Osteocyte (in vitro differentiated cells): ENCODE measurements around the gene HSD17B2. TPM values are rescaled to one million over a fixed set of nuclear protein-coding genes. Genes with fewer than 3 reads are reported as not detected.

Source experiments
- DNase-seq: peaks from one replicate; pipeline ENCODE4 v3.0.0; 2021; ENCODE audit warnings: mixed read lengths; ENCODE audit not compliant: unreplicated experiment; ENCODE audit errors: extremely low spot score
- H3K27ac Mint-ChIP-seq: one replicate; pipeline ENCODE4 v1.8.0; 2021; ENCODE audit warnings: mild to moderate bottlenecking, mixed read lengths; ENCODE audit not compliant: unreplicated experiment
- H3K27me3 Mint-ChIP-seq: one replicate; pipeline ENCODE4 v1.8.0; 2021; ENCODE audit warnings: mixed read lengths; ENCODE audit not compliant: unreplicated experiment
- H3K36me3 Mint-ChIP-seq: one replicate; pipeline ENCODE4 v1.8.0; 2021; ENCODE audit warnings: mixed read lengths; ENCODE audit not compliant: unreplicated experiment
- H3K4me1 Mint-ChIP-seq: one replicate; pipeline ENCODE4 v1.8.0; 2021; ENCODE audit warnings: mixed read lengths; ENCODE audit not compliant: unreplicated experiment
- H3K4me3 Mint-ChIP-seq: one replicate; pipeline ENCODE4 v1.8.0; 2021; ENCODE audit warnings: mild to moderate bottlenecking, moderate library complexity, mixed read lengths; ENCODE audit not compliant: unreplicated experiment
- H3K9me3 Mint-ChIP-seq: one replicate; pipeline ENCODE4 v1.8.0; 2021; ENCODE audit warnings: mixed read lengths; ENCODE audit not compliant: unreplicated experiment
- total RNA-seq: library from RNA; stranded (reverse); gene quantifications from 2 replicates; pipeline ENCODE4 v1.2.1, GENCODE V29; 2021
- TF ChIP-seq, protein P1 (sequence below): fragments of 200-600 bp; sonication (generic); IDR thresholded peaks from 2 replicates; pipeline ENCODE4 v1.5.0; 2021; ENCODE audit warnings: antibody characterized with exemption, mild to moderate bottlenecking, moderate library complexity

Gene HSD17B2
- total RNA-seq, 1 donor from 2014 or later = 0.40 TPM

DNA sequence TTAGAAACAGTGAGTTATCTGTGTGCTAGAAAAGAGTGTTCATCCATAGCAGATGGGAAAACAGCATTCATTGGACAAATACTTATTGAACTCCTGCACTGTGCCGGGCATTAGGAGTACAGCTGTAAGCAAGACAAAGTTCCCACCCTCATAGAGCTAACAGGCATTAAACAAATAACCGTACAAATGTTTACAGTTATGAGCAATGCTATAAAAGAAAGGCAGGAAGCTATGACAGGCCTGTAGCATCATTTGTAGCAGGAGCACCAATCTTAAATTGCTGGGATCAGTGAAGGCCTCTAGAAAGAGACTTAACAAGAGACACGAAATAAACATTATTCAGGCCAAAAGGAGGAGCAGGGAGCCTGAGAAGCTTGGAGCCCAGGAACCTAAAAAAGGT lies 39.4 kb upstream of the HSD17B2 start:
- Mint-ChIP-seq H3K9me3 (no peaks in the 10 kb centered on the region), H3K4me3 (no peak overlapping the region), H3K4me1 (peaks cover 12% of the 10 kb centered on the region), H3K36me3 (no peaks in the 10 kb centered on the region), H3K27me3 (no peaks in the 10 kb centered on the region), H3K27ac (no peak overlapping the region)
- DNase-seq = no peak
- TF ChIP-seq, protein P1, sequence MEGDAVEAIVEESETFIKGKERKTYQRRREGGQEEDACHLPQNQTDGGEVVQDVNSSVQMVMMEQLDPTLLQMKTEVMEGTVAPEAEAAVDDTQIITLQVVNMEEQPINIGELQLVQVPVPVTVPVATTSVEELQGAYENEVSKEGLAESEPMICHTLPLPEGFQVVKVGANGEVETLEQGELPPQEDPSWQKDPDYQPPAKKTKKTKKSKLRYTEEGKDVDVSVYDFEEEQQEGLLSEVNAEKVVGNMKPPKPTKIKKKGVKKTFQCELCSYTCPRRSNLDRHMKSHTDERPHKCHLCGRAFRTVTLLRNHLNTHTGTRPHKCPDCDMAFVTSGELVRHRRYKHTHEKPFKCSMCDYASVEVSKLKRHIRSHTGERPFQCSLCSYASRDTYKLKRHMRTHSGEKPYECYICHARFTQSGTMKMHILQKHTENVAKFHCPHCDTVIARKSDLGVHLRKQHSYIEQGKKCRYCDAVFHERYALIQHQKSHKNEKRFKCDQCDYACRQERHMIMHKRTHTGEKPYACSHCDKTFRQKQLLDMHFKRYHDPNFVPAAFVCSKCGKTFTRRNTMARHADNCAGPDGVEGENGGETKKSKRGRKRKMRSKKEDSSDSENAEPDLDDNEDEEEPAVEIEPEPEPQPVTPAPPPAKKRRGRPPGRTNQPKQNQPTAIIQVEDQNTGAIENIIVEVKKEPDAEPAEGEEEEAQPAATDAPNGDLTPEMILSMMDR = no peak

DNA sequence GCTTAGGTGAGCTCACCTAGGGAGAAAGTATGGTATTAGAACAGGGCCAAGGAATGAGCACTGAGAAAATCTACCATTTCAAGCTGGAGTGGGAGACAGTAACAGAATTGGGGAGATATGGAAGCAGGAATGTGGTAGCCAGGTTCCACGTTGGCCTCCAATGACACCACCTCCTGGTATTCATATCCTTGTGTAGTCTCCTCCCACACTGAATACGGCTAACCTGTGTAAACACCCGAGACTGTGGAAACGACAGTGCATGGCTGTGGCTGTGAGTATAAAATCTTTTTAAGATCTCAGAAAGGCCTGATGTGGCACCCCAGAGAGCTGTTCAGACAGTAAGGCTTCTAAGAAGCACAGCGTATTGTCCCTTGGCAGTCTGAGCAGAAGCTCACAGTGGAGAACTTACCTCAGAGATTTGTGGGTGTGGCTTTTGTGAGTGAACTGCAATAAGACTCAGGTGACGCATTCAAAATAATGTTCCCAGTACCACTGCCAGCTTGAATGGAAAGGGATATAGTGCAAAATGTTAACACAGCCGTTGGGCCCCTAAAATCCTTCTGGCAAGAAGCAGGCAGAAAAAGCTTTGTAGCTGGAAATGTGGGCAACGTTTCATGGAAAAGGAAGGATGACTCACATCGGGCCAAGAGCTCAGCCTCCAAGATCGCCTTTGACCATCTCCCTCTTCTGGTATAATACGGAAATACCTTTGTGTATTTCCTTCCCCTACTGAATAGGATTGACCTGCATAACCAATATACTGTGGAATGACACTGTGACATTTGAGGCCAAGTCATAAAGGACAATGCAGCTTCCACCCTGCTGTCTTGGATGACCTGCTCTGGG lies 38.2 kb upstream of the HSD17B2 start:
- no peaks in the 10 kb centered on the region for H3K9me3 Mint-ChIP-seq
- peaks cover under 1% of the 10 kb centered on the region for H3K27me3 Mint-ChIP-seq
- TF ChIP-seq, protein P1 = peak; percentile 31
- H3K4me1 Mint-ChIP-seq = peaks cover 12% of the 10 kb centered on the region
- H3K27ac Mint-ChIP-seq = no peak overlapping the region
- no peaks in the 10 kb centered on the region for H3K36me3 Mint-ChIP-seq
- DNase-seq = no peak
- H3K4me3 Mint-ChIP-seq = no peak overlapping the region

- Mint-ChIP-seq H3K4me3 (no peak overlapping the region), H3K9me3 (no peaks in the 10 kb centered on the region), H3K27me3 (peaks cover 8% of the 10 kb centered on the region), H3K36me3 (no peaks in the 10 kb centered on the region), H3K27ac (no peak overlapping the region), H3K4me1 (peaks cover 12% of the 10 kb centered on the region)
- TF ChIP-seq, protein P1 = no peak
- DNase-seq = no peak
Measured at GRCh38 chr16:81997738-81998137, 37.3 kb upstream of the HSD17B2 start.

DNA sequence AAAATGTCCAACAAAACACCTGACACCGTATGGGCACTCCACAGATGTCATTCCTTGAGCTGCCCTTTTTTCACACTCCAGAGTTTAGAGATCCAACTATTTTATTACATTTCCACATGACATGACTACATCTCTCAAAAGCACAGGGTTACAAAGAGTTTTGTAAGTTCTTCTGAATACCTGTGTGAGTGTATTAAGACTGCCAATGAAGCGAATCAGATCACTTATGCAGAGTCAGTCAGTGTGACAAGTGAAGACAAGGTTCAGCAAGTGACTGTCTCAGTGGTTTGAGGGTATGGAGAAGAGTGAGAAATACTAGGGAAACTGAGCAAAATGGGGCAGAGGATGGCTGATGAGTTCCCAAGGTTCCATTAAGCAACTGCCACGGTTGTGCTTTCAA lies 32.2 kb upstream of the HSD17B2 start:
- H3K36me3 Mint-ChIP-seq = no peaks in the 10 kb centered on the region
- H3K4me3 Mint-ChIP-seq = no peak overlapping the region
- H3K27ac Mint-ChIP-seq = no peak overlapping the region
- peaks cover 3% of the 10 kb centered on the region for H3K4me1 Mint-ChIP-seq
- TF ChIP-seq, protein P1 = no peak
- H3K9me3 Mint-ChIP-seq = peaks cover 1% of the 10 kb centered on the region
- H3K27me3 Mint-ChIP-seq = peaks cover 18% of the 10 kb centered on the region
- no peak for DNase-seq

- H3K27ac Mint-ChIP-seq = no peak overlapping the region
- H3K36me3 Mint-ChIP-seq = no peaks in the 10 kb centered on the region
- H3K9me3 Mint-ChIP-seq = peaks cover 9% of the 10 kb centered on the region
- H3K4me1 Mint-ChIP-seq = no peaks in the 10 kb centered on the region
- H3K27me3 Mint-ChIP-seq = peaks cover 18% of the 10 kb centered on the region
- TF ChIP-seq, protein P1 = no peak
- no peak overlapping the region for H3K4me3 Mint-ChIP-seq
- DNase-seq = no peak
Measured at GRCh38 chr16:82004601-82005000, 30.5 kb upstream of the HSD17B2 start.
